Measurements from ENCODE around the gene STPG1. TPM values are rescaled to one million over a fixed set of nuclear protein-coding genes. Genes with fewer than 3 reads are reported as not detected.

STPG1 gene
- total and polyA plus RNA-seq, 2 of the 13 experiments (the other 11 are each of a cell fraction or from before 2014, with no cell fraction given): 3.4 to 4.3 TPM

- TF ChIP-seq ZNF883 (CRISPR knock-in tag; IDR thresholded peaks at IDR 0.05; ENCODE audit: not compliant biosample characterization) (no peak), NAIF1 (CRISPR knock-in tag; IDR thresholded peaks at IDR 0.05; ENCODE audit: borderline replicate concordance) (no peak), MAF1 (CRISPR knock-in tag; IDR thresholded peaks at IDR 0.05; ENCODE audit: borderline replicate concordance) (no peak), WIZ (CRISPR knock-in tag; IDR thresholded peaks at IDR 0.05) (no peak), ARID3A (IDR thresholded peaks at IDR 0.05; ENCODE audit: low read depth, low read length) (no peak), ZNF232 (CRISPR knock-in tag; IDR thresholded peaks at IDR 0.05; ENCODE audit: borderline replicate concordance) (0 out of 2 replicates have a peak, but pooled peaks have one; percentile 12), FOXJ3 (CRISPR knock-in tag; IDR thresholded peaks at IDR 0.05; ENCODE audit: borderline replicate concordance) (0 out of 2 replicates have a peak, but pooled peaks have one; percentile 4), ZNF839 (CRISPR knock-in tag; IDR thresholded peaks at IDR 0.05; ENCODE audit: borderline replicate concordance) (no peak), ZNF747 (CRISPR knock-in tag; IDR thresholded peaks at IDR 0.05; ENCODE audit: borderline replicate concordance) (no peak), ZNF597 (CRISPR knock-in tag; IDR thresholded peaks at IDR 0.05) (no peak), BRD4 (CRISPR knock-in tag; IDR thresholded peaks at IDR 0.05) (no peak), MIXL1 (CRISPR knock-in tag; IDR thresholded peaks at IDR 0.05) (no peak), YEATS4 (CRISPR knock-in tag; IDR thresholded peaks at IDR 0.05; ENCODE audit: borderline replicate concordance) (no peak), FLYWCH1 (CRISPR knock-in tag; IDR thresholded peaks at IDR 0.05) (no peak), ZNF30 (CRISPR knock-in tag; IDR thresholded peaks at IDR 0.05) (no peak), ZNF550 (CRISPR knock-in tag; IDR thresholded peaks at IDR 0.05; ENCODE audit: borderline replicate concordance) (no peak), TGIF2 (CRISPR knock-in tag; IDR thresholded peaks at IDR 0.05) (no peak), ZBTB25 (CRISPR knock-in tag; IDR thresholded peaks at IDR 0.05) (no peak), SIN3B (IDR thresholded peaks at IDR 0.05; ENCODE audit: low read length) (0 out of 2 replicates have a peak, but pooled peaks have one; percentile 26), ZNF614 (CRISPR knock-in tag; IDR thresholded peaks at IDR 0.05; ENCODE audit: borderline replicate concordance) (no peak; the same call in 1 of the 2 replicates), SRSF9 (IDR thresholded peaks at IDR 0.05; ENCODE audit: borderline replicate concordance, insufficient read depth, low read depth, low read length, poor library complexity, severe bottlenecking) (no peak), ZNF138 (CRISPR knock-in tag; IDR thresholded peaks at IDR 0.05; ENCODE audit: low read depth) (no peak), TRAFD1 (CRISPR knock-in tag; IDR thresholded peaks at IDR 0.05; ENCODE audit: borderline replicate concordance) (no peak), MYC (CRISPR knock-in tag; IDR thresholded peaks at IDR 0.05; ENCODE audit: borderline replicate concordance) (peak; percentile 24; the same call in 1 of the 2 replicates), KDM5A (IDR thresholded peaks at IDR 0.05; ENCODE audit: borderline replicate concordance, low read length) (no peak)
These were observed 2.5 kb upstream of the STPG1 start (continued) for GRCh38 chr1:24415910-24416665.

All from HepG2 (cell line).